NK-92 (cell line): ENCODE results near the gene MAP3K8.
"Not testable (repeated sequence)": the region's sequence is repeated elsewhere in the genome, so short reads cannot be mapped to it uniquely, and the experiment has no call there.

Source experiments
- DNase-seq: peaks from one replicate; lab custom pipeline; 2025; ENCODE audit not compliant: unreplicated experiment; lab: John Stamatoyannopoulos, UW

Gene MAP3K8

DNA sequence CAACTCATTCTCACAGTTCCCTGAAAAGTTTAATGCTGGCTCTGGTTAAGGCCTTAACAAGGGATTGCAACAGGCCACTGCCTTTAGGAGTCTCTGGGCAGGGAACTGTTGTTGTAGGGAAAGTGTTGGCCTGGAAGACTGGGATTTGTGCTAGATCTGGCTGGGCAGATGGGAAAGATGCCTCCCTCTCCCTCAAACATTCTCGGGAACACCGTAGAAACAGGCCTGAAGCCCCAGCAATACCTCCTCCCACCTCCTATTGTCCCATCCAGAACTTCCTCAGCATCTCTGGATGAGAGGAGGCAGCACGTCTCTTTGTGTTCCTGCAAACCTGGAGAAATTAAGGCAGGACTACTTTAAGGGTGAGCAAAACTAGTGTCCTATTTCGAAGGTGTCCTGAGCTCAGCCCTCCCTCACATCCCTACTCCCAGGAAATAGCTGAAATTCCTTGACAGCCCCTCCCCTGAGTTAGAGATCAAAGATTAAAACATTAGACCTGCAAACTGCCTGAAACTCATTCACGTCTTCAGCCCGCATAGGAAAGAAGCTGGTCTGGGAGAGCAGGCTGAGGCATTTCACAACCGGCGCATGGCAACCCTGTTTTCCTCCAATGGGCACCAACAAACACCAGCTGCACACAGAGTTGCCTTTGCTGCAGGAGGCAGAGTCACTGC is 10.9 kb upstream of the MAP3K8 start:
- DNase-seq, result no peak

DNA sequence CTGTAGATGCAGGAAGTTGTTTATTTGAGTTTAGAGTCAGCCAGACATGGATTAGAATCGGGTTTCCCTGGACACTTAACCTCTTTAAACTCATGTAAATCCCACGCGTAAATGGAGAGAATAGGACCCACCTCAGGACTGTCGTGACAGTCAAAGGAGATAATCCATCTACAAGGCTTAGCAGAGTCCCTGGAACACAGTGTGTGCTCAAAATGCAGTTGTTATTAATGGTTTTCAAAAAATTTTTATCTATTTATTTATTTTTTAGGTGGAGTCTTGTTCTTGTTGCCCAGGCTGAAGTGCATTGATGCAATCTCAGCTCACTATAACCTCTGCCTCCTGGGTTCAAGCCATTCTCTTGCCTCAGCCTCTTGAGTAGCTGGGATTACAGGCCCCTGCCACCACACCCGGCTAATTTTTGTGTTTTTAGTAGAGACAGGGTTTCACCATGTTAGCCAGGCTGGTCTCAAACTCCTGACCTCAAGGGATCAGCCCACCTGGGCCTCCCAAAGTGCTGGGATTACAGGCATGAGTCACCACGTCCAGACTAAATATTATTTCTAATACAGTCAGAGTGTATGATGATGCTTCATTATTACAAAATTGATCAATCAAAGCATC is 10.2 kb upstream of the MAP3K8 start:
- DNase-seq, result not testable (repeated sequence)

DNA sequence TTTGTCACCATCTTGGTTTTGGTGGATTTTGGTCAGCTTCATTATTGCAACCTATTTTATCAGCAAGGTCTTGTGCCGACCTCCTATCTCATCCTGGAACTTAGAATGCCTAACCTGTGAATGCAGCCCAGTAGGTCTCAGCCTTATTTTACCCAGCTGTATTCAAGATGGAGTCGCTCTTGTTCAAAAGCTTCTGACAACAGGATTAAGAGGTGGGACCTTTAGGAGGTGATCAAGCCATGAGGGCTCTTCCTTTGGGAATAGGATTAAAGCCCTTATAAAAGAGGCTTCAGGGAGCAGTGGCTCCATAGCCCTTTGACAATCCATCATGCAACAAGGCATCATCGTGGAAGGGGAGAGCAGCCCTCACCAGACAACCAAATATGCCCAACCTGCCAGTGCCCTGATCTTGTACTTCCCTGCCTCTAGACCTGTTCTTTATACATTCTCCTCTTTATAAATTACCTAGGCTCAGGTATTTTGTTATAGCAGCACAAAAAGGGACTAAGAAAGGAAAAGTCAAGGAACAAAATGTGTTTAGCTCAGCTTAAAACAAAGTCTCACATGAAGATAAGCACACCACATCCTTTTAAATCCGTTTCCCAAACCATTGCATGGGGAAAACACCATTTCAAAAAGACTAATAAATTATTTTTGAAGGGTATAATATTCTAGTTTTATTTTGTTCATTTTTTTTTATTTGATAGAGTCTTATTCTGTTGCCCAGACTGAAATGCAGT is 8.5 kb upstream of the MAP3K8 start:
- no peak for DNase-seq

DNA sequence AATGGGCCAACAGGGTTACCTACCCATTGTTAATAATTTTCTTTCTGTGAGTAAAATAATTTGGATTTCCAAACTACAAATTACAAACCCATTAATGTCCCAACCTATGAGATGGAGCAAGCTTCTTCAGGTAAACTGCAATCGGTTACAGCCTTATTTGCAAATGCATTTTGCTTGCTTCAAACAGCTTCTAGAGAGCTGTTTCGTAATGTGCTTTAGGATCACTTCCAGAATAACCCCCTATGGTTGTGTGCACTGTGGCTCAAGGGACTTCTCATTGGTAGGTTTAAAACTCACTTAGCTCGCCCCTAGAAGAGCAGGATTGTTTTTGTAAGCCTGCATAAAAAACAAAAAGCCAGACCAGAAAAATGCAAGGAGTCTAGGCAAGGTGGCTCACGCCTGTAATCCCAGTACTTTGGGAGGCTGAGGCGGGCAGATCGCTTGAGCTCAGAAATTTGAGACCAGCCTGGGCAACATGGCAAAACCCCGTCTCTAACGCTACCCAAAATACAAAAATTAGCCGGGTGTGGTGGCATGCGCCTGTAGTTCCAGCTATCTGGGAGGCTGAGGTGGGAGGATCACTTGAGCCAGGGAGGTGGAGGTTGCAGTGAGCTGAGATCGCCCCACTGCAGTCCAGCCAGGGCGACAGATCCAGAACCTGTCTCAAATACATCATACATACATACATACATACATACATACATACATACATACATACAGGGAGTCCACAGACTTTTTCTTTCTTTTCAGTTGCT is 3.3 kb upstream of the MAP3K8 start:
- DNase-seq, result no peak

DNA sequence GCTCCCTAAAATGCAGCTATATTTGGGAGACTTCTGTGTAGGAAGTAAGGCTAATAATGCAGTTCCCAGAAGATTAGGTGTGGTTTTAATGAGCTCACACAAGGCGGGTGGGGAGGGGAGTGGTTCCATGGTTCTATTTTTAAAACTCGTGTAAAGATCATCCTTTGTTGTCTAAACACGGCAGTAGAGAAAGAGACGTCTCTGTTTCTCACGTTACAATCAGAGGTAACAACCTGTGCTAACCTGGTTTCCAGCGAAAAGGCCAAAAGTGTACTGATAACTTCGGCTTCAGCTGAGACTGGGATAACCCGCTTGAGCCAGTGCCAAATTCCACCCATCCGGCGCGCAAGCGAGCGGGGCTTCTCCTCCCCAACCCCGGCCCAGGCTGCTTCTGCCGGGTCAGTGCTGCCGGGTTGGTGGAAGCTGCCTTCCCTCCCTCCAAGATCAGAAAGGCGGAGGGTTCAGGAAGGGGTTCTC is 2.5 kb upstream of the MAP3K8 start:
- no peak for DNase-seq

DNA sequence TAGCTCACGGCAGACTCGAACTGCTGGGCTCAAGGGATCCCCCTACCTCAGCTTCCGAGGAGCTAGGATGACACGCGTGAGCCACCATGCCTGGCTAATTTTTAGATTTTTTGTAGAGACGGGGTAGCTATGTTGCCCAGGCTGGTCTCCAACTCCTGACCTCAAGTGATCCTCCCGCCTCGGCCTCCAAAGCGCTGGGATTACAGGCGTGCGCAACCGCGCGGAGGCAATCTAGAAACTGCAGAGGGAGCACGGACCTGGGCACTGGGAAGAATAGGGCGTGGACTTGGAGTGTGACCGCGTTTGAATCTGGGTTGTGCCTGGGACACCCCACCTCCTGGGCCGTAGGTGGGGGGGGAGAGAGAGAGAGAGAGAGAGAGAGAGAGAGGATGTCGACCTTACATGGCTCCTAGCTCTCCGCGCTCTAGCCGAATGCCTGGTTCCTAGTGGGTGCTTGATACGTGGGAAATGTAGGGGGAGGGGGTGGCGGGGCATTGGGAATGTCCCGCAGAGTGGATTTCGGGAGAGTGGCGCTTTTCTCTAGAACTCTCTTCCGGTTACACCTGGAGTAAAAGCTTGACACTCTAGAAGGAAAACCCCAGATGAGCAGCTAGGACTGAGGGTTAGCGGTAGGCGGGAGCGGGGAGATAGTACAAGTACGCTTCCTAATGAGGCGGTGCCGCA is 1.2 kb upstream of the MAP3K8 start:
- DNase-seq, result no peak

DNA sequence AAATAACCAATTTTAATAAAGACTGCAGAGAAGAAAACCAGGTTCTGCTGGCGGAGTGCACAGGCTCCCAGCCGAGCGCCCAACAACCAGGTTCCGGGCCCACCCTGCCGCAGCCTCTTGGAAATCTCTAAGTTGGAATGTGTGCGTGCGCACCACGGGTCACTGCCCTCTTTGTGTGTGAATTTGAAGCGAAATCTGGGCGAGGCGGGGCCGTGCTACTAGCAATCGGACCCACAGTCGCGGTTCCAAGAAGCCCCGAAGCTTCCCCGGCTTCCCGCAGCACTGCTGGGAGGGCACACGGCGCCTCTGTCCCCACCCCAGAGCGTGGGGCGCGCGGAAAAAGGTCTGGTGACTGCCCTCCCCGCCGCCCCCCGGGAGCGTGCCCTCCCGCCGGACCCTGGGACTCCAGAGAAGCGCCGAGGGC is 666 bp upstream of the MAP3K8 start:
- no peak for DNase-seq

DNA sequence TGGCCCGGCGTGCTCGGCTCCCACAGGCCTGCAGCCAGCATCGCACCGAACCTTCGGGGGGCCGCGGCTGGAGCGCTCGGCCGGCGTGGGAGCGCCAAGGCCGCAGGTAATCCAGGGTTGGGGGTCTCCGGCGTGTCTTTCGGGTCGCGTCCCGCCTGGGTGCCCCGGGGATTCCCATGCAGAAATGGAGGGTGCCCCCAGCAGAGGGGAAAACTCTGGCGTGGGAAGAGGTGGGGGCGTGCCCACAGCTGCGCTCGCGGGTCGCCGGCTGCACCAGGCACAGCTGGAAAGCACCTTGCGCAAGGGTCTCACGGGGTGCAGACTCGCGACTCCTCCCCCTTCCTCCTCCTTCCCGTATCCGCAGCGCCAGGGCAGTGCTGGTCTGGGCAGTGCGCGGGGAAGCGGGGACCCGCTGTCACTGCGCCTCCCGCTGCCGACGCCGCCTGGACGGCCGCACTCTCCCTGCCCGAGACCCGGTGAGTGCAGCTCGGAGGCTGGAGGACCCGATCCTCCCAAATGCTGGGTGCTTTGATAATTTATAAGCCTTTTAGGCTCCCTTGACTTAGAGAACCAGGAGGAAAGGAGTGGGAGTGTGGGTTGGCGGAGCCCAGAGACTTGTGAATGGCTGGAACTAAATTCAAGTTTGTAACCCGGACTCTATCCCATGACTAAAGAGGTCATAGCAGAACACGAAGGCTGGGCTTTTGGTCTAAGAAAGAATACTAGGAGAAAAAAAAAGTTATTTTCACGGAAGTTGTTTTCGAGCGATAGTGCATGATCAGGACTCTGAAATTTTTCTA is 489 bp downstream of the MAP3K8 start:
- DNase-seq, result no peak

DNA sequence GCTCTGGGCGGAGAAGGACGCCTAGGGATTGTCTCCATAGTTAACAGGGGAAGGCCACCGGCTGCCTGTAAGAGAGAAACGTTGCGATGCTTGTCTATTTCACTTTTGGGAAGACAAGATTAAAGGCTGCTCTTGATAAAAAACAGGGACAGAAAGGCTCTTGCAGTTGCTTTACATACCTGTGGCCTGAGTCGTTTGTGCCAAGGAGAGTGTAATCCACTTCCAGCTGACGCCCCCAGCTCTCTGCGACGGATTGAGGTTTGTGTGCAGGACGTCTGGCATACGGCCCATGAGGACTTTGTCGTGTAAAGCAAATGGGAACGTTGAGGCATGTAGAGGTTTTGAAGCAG is 1.1 kb downstream of the MAP3K8 start:
- no peak for DNase-seq

DNA sequence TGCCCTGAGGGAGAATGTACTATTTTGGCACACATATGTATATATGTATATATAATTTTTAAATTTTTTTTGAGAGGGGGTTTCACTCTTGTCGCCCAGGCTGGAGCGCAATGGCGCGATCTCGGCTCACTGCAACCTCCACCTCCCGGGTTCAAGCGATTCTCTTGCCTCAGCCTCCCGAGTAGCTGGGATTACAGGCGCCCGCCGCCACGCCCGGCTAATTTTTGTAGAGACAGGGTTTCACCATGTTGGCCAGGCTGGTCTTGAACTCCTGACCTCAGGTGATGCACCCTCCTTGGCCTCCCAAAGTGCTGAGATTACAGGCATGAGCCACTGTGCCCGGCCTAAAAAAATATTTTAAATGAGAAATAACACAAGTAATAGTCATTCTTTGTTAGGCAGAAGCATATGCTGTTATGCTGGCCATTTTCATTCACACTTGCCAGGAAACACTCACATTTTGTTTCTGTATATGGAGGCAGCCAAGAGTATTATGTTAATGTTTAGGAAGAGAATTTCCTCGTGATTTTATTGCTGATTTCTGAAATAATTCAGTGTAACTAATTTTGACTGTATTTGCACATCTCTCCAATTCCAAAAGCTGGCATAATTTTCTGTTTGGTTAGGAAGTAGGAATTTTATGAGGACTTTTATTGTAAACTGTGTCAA is 1.6 kb downstream of the MAP3K8 start:
- DNase-seq, result not testable (repeated sequence)

DNA sequence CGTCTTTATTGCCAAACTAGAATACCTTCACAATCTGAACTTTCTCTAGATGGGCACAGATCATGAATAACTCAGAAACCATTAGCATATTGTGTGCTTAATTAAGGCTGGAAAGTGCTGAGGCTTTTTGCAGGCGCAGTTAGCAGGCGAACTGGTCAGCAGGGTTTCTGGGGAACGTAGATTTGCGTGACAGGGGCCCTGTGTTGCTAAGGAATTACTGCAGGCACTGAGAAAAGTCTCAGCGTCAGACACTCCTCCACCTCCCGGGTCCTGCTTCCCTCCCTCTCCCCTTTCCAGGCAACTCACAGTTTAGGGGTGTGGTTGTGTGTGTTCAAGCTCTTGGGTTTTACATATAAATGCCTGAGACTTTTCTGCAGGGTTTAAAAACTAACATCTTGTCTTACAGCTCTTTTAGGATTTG is 2.2 kb downstream of the MAP3K8 start:
- no peak for DNase-seq

DNA sequence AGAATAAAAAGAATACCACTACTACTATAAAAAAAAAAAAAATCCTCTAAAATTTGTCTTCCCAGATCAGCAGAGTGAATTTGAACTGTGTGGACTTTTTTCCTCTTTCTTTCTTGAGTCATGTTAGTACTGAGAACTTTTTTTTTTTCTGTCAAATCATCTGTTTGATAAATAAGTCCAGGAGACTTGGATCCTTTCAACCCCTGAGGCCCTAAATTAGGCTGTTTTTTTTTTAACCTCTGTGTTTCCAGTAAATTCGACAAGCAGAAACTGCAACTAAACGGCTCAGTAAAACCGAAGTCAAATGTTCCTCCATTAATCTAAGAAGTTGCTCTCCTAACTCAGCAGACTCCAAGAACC is 2.7 kb downstream of the MAP3K8 start:
- no peak for DNase-seq

DNA sequence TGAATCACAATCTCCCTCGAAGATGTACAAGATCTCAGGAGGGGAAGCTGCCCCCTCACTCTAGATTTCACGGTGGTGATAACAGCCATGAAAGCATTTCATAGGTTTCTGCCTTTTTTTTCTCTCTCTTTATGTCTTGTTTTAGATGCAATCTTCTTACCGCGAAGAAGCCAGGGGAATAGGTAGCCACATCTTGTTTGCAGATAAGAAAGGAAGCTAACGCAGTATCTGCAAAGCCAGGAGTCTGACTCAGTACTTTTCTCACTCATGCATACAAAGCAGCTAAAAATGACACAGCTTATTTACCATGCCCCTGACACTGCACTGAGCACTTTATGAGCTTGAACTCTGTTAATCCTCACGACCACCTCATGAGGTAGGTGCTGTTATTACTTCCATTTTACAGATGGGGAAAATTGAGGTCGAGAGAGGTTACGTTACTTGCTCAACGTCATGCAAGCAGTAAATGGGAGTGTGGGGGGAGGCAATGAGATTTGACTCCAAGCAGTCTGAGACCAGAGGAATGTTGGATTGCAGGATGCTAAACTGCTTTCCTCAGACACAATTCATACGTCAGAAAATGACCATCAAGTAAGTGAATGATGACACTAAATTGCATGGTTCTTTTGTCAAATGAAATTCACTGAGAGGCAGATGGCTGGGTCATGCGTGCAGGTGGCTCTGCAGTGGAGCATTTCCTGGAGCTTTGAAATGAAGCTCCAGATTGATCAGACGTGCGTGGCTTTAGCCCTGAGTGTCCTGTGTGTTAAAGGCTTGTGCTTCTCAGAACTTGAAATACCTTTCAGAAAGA is 3.3 kb downstream of the MAP3K8 start:
- DNase-seq, result no peak

DNA sequence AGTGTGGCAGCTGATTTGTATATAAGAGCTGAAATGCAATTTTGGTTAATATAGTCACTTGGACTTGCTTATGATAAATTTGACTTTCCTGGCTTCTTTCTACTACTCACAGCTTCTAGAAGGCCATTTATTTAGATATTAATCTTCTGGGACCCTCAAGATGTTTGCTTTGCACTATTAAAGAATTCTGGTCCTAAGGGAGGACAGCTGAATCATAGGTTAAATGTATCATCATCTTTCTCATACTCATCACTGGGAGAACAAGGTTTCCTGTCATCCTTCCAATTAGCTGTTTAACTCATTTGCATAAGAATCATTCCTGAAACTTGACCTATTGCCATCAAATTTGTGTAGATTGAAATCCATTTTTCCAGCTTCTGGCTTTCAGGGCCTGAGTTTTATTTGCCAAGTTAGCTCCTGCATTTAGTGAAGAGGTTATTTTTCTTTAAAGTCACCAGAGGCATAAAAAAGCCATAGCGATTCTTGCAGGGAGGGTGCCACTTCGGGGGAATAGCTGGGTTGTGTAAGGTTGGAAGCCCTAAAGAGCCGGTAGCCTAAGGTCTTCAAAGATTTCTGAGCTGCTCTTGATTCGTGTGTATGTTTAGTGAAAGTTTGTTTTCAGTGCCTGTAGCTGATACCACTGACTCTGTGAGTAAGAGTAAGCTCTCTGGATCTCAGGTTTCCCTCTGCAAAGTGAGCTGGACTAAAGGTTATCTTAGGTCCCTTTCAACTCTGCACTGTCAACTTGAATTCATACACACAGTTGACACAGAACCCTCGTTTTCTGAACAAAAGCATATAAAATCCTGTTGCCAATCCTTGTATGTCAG is 4.3 kb downstream of the MAP3K8 start:
- DNase-seq, result no peak

DNA sequence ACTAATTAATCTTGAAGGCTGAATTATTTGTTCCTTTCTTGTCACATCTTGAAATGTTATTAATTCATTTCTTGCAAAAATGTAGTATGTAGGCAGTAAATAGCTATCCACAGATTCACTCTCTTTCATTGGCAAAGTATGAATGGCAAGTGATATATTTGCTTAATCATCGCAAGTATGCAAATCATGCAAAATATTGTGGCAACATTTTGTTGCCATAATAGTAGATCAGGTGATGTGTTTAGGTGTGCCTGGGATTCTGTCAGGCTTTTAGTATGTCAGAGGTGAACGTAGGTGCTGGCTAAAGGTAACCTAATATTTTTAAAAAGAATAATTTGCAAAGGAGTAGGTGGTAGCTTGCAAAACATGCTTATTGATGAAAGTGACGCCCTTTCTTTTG is 5.9 kb downstream of the MAP3K8 start:
- DNase-seq, result no peak

DNA sequence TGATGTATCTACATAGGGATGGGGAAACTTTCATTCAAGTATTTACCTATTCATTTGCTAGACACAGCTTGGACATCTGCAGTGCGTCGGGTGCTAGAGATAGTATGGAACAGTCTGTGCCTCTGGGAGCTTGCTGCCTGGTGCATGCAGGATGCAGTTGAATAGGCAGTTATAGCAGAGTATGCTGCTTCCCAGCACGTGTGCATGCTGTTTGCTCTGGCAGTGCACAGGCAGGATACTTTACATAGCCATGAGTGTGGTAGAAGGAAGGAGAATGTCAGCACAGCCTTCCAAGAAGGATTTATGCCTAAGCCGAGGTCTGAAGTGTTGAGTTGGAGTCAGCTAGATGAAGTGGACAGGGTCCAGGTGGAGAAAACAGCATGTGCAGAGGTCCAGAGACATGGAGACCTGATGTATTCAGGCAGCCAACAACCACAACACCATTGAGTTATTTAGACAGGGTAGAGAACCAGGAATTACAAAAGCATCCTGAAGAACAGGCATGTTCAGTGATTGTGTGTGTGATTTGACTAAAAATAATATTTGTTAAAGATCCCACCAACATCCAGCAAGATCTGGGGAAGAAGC is 8.1 kb downstream of the MAP3K8 start:
- no peak for DNase-seq

DNA sequence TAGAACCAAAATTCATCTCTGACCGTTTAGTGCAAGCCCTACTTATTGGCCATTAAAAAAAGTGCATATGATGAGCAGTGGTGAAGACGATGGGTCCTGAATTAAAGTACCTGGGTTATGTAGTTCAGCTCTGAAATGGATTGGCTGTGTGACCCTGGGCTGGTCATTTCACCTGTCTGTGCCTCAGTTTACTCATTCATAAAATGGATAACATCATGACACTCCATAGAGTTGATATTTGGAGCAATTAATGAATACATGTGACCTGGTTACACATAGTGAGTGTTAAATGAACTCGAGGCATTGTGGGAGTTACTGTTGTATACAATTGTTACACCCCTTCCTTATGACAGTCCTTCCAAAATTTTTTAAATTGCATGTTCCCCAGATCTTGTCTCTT is 9.1 kb downstream of the MAP3K8 start:
- DNase-seq, result no peak

DNA sequence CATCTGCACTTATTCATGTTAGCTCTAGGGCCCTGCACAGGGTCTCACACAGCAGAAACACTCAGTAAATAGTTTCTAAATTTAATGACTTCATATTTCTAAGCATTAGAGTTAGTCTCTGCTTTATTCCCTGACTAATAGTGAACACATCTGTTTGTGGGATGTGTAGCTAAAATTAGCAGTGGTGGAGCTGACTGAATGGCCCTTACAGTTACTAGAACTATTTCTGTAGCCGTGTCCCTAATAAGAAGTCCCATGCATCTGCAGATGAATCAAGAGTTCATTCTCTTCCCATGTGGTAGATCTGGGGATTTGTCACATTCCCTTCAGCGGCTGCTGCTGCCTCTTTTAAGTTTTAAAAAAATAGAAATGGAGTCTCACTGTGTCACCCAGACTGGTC is 11.7 kb downstream of the MAP3K8 start:
- no peak for DNase-seq
